ENCODE results near the gene PDE1C.

GRCh38 chr7:32049599-32049998 is 20.6 kb downstream of the PDE1C start:
- no peak for TF ChIP-seq TAF1 (IDR thresholded peaks at IDR 0.05; ENCODE audit: borderline replicate concordance, insufficient read depth, low read length)
- TF ChIP-seq POLR2AphosphoS5 (IDR thresholded peaks at IDR 0.05; ENCODE audit: low read depth, low read length), result no peak
